Dedifferentiated amniotic fluid mesenchymal stem cell (primary cell): Measurements from ENCODE around the gene LDLRAD3.
"Not testable (repeated sequence)": the region's sequence is repeated elsewhere in the genome, so short reads cannot be mapped to it uniquely, and the experiment has no call there.

ENCODE experiments used
- DNase-seq: peaks from one replicate; pipeline ENCODE4 v3.0.0-alpha.2; 2016; ENCODE audit errors: extremely low spot score

Gene LDLRAD3, protein sequence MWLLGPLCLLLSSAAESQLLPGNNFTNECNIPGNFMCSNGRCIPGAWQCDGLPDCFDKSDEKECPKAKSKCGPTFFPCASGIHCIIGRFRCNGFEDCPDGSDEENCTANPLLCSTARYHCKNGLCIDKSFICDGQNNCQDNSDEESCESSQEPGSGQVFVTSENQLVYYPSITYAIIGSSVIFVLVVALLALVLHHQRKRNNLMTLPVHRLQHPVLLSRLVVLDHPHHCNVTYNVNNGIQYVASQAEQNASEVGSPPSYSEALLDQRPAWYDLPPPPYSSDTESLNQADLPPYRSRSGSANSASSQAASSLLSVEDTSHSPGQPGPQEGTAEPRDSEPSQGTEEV

DNA sequence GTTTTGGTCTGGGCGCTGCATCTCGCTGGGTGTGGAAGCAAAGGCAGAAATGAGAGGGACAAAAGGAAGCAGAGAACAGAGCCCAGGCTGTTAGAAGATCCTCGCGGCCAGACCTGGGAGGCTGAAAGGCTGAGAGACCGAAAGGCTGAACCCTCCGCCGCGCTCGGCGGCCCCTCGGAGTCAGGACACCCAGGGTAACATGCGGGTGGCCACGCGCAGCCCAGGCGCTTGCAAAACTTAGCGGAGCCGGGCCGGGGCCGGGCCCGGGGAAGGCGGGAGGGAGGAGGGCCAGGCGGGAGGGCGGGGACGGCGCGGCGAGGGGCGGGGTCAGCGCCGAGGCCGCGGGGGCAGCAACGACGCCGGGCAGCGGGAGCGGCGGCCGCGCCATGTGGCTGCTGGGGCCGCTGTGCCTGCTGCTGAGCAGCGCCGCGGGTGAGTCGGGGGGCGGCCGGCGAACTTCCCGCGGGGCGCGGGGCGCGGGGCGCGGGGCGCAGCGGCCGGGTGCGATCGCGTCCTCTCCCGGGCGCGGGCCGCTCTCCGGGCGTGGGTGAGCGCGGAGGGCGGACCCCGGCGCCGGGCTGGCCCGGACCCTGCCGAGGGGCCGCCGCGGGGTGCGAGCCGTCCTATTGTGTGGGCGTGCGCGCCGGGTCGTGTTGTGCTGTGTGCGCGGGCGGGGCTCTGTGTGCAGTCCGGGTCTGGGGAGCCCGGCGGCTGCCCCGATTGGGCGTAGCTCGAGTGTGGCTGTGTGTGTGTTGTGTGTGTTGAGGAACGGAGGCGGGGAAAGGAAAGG is at the start of gene LDLRAD3:
Gene LDLRAD3 (plus strand): TSS at position 350 of the 790 bp plus-strand sequence. CDS start 37 bp downstream, at position 387.
- peak; percentile 90 for DNase-seq

GRCh38 chr11:35897019-35897418 is 46.8 kb upstream of the LDLRAD3 start:
- DNase-seq = no peak

GRCh38 chr11:35902961-35903360 is 40.9 kb upstream of the LDLRAD3 start:
- DNase-seq = no peak

GRCh38 chr11:35905646-35906276 is 38.1 kb upstream of the LDLRAD3 start:
- DNase-seq = no peak

- DNase-seq = no peak
Measured at GRCh38 chr11:35906277-35906661, 37.6 kb upstream of the LDLRAD3 start.

- no peak for DNase-seq
Measured at GRCh38 chr11:35906681-35907080, 37.2 kb upstream of the LDLRAD3 start.

- DNase-seq = no peak
Measured at GRCh38 chr11:35907648-35908431, 36.0 kb upstream of the LDLRAD3 start.

- not testable (repeated sequence) for DNase-seq
Measured at GRCh38 chr11:35908432-35908771, 35.5 kb upstream of the LDLRAD3 start.

GRCh38 chr11:35909511-35910265 is 34.2 kb upstream of the LDLRAD3 start:
- DNase-seq = no peak

- no peak for DNase-seq
Measured at GRCh38 chr11:35911013-35911412, 32.8 kb upstream of the LDLRAD3 start.

GRCh38 chr11:35911616-35912165 is 32.2 kb upstream of the LDLRAD3 start:
- DNase-seq = no peak

- not testable (repeated sequence) for DNase-seq
Measured at GRCh38 chr11:35912436-35912835, 31.4 kb upstream of the LDLRAD3 start.

DNA sequence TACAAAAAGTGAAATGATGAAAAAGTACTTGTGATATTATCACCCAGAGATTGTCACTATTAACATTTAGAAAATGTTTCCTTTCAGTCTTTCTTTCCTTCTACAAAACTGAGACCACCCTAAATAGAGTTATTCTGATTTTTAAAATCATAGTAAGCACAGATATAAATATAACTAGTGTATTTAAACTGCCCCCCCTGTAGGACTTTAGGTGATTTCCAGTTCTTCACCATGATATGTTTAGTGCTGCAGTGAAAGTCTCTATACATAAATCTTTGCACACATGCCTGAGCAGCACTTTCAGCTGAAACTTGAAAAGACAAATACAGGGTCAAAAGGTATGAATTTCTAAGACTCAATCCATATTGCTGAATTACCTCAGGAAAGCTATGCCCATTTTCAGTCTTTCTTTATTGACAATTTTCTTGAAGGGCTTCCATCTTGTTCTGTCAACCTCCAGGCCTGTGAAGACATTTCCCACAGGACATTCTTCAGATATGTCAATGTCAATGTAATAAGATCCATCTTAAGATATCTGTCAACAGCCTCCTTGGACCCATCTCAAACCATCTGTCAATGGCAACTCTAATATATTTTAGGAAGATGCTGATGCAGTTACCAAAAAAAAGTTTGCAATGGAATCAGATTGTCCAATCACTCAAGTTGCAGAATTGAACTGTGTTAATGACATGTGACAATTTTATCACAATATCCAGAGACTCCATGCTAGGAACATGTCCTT is 30.8 kb upstream of the LDLRAD3 start:
- DNase-seq = no peak

GRCh38 chr11:35914816-35915215 is 29.0 kb upstream of the LDLRAD3 start:
- DNase-seq = no peak

- DNase-seq = no peak
Measured at GRCh38 chr11:35916270-35916669, 27.6 kb upstream of the LDLRAD3 start.

DNA sequence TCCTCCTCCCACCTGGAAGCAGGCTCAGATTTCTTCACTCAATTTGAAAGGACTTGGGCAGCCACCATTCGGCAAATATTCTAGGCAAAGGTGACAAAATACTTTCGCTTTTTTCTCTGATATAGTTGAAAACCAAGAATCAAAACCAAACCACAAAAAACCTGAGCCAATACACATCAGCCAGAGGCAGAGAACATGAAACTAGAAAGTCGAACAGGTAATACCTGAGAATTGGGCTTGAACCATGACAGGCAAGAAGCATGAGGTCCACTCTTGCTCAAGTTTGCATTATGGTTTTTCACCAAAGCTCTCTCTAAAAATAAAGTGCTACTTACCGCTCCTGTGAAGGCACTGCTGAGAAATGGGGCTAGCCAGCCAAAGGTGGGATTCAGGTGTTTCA is 26.2 kb upstream of the LDLRAD3 start:
- DNase-seq = no peak

DNA sequence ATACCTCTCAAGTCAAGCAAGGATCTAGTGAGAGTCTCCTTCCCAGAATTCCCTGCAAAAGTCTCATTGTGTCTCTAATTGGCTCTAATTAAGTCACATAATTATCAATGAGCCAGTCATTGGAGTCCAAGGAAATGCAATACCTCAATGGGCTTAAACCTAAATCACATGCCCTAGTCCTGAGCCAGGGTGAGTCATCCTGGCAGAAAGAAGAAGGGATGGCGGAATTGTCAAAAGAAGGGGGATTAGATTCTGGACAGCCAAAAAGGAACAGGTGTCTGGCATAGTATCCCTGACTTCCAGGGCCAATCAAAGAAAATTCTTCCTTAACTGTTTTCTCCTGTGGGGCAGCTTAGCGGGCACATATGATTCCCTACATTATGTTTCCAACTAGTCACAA is 25.1 kb upstream of the LDLRAD3 start:
- no peak for DNase-seq

DNA sequence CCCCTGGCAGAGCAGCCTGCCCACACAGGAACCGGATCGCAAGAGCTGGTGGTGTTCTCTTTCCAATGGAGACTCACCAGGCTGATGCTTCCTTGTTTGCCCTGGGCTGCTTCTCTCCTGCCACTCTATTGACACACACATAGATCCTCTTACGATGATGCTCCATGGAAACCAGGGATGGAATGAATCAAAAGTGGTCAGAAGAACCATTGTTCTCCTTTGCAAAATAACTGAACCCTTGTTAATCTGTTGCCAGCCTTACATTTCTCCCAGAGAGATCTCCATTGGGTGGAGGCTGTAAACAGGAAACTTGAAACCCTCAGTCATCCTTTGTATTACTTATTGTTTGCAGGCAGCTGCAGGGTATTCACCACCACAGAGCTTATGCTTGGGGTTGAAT is 24.6 kb upstream of the LDLRAD3 start:
- DNase-seq = no peak

DNA sequence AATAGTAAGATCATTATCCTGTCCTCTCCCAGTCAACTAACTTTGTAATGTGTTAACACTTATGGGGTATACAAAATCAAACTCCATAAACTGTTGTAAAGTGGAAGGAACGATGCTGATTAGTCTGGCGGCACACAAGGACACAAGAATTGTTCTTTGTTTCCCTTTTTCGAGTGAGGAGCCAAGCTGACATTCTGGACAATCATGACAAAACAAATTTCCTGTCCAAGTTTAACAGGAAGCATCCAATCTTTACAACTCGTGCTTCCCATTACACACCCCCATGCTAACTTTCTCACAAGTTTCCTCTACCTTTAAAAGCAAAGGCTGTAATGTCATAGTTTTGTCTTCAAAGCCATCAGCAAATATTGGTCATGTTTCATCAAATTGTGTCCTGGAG is 20.4 kb upstream of the LDLRAD3 start:
- no peak for DNase-seq

DNA sequence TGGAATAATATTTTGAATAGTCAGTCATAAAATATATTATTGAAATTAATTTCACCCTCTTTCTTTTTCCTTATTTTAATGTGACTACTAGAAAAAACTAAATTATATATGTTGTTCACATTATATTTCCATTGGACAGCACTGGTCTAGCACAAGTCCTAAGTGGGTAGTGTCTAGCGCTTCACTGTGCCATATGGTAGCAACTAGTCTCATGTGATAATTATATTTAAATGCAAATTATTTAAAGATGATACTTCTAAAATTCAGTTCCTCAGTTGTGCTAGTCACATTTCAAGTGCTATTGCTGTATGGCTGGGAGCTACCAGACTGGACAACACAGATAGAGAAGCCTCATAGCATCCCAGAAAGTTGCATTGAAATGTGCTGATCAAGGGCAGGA is 19.1 kb upstream of the LDLRAD3 start:
- DNase-seq = no peak
